T-helper 1 cell (primary cell): Measurements from ENCODE around the gene PRCD.
"Not testable (repeated sequence)": the region's sequence is repeated elsewhere in the genome, so short reads cannot be mapped to it uniquely, and the experiment has no call there.

Experiments
- DNase-seq, 5 donors: peaks; one replicate each; pipeline ENCODE4 v3.0.0-alpha.2; 2012 to 2020

The PRCD gene

DNA sequence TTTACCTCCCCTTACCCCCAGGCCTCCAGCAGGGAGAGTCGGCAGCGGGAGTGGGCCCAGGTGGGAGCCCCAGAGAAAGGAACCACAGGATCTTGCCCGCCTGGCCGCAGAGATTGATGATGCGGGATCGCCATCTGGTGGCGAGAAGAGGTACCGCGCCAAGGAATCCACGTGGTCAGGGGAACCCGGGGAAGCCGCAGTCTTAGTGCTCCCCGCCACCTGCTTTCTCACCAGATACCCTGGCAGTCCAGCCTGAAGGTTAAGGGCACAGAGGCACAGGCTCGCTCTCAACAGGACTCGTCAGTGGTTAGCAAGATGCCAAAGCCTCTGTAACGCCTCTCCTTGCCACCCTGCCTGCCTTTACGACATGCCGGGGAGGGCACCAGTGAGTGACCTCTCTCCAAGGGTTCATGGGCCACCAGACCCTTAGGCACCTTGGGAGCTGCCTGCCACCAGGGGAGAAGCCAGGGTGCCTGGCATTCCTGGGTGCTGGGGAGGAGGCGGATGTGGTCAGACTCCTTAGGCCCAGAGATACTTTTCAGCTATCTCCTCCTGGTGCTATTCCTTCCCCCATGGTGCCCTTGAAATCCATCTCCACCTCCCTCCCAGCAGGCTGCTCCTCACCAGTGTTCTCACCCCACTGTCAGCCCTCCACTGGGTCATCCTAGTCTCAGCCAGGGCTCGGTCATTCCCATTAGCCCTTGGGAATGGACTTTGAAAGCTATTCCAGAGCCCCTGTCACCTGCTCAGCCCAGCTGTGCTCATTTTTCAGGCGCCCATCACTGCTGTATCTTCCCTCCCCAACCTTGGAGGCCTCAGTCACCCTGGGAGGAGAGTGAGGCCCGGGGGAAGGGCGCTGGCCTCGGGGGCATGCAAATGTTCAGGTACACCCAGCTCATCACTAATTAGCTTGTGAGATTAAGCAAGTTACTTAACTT lies 33.2 kb upstream of the PRCD start:
- DNase-seq = peak; percentile 68 to 82 (median 77)

- not testable (repeated sequence) for DNase-seq
Observed at GRCh38 chr17:76508472-76509063, 31.3 kb upstream of the PRCD start.

DNA sequence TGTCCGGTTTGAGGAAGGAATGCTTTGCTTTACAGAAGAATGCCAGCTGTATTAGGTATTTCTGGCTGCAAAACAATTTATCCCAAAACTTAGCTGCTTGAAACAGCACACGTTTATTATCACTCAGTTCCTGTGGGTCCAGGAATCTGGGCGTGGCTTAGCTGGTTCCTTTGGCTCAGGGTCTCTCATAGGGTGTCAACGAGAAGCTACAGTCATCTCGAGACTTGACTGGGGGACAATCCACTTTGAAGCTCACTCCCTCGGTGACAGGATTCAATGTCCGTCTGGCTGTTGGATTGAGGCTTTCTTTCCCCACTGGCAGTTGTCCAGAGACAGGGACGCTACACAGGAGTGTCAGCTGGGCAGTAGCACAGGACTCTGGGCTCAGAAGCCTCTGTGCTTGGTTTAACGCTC lies 29.0 kb upstream of the PRCD start:
- DNase-seq = no peak

DNA sequence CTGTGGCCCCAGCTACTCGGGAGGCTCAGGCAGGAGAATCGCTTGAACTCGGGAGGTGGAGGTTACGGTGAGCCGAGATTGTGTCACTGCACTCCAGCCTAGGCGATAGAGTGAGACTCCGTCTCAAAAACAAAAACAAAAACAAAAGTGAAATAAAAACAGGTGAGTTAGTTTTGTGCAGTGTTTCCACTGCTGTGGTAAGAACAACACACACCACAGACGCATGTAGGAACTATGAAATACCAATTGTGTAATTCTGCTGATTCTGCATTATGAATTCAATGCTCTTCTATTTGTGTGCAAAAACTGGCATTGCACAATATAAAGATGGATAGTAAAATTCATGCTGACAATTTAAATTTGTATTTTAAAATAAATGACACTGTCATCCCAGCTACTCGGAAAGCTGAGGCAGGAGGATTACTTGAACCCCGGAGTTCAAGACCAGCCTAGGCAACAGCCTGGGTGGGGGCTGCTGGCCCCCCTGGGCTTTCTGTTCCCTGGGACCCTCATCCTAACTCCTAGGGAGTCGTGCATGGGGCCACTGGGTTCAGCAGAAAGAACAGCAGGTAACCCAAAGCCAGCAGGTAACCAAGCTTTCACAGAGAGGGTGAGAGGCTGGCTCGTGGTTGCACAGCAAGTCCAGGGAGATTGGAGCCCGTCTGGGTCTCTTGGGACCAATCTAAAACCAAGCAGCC lies 28.0 kb upstream of the PRCD start:
- DNase-seq = peak in 1 of 5 donors; percentile 49

DNA sequence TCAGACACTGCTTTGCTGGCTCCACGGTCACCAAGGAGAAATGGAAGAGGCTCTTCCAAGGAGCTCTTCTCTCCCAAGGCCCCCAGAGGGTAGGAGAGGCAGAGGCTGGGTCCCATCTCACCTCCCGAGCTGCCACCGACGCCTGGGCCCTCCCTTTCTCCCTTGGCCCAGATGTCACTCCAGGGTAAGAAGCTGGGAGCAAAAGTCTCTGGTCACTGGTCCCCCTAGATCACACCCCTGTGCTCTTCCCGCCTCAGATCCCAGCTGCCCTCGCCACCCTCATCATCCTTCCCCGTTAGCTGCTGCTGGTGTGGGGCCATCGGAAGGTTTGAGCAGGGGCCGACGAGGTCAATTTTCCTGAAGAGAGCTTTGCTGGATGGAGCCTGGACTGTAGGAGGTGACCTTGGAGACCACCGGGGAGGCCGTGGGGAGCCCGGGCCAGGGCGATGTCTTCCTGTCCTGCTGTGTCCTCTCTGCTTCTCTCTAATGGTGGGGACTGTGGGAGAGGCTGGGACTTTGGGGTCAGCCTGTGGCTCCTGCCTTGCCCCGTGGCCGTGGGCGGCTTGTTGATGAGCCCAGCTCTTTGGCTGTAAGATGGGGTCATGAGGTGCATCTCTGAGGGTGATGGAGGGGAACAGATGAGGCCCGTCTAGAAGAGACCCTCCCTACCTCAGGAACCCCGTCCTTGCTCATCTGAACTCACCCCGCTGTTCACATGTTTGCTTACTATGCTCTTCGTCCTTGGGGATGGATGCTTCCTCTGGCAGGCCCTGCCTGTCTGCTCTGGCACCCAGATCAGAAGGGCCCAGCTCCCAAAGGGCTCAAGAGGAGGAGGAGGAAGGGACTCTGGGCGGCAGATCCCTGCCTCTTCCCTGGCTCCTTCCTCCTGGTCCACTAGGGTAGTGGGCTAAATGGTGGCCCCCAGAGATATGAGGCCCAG lies 27.2 kb upstream of the PRCD start:
- no peak for DNase-seq

GRCh38 chr17:76513306-76513692 lies 26.5 kb upstream of the PRCD start:
- DNase-seq = no peak

DNA sequence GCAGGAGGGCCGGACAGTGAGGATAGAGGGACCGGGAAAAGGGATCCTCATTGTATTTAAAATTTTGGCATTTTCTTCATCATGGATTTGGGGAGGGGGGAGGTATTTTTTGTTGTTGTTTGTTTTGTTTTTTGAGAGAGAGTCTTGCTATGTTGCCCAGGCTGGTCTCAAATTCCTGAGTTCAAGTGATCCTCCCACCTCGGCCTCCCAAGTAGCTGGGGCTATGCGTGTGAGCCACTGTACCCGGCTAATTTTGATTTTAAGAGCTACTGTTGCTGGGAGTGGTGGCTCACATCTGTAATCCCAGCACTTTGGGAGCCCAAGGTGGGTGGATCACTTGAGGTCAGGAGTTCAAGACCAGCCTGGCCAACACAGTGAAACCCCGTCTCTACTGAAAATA lies 25.5 kb upstream of the PRCD start:
- not testable (repeated sequence) for DNase-seq

DNA sequence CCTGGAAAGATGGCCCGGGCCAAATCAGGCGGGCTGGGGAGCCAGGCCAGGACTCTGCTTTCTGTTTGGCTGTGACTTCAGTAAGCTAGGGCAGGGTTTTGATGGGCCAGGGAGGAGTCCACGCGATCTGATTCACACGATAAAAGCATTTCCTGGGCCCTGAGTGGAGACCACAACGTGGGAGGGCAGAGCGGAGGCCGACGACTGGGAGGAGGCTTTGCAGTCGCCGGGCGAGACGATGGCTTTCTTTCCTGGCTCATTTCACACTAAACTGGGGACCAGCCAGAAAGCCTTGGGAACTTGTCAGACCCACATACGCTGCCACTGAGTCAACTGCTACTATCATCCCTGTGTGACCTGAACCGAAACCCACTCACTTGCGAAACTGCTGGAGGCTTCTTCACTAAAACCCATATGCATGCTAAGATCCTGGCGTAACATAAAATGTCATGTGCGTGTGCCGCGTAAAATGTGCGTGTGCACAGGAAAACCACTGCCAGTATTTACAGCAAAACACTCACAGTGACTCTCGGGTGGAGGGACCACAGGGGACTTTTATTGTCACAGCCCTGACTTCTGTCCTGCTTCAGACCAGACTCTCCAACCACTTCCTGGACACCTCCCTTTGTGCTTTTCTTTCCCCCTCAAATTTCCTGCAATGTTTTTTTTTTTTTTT lies 24.4 kb upstream of the PRCD start:
- DNase-seq = peak; percentile 66 to 95 (median 76)

DNA sequence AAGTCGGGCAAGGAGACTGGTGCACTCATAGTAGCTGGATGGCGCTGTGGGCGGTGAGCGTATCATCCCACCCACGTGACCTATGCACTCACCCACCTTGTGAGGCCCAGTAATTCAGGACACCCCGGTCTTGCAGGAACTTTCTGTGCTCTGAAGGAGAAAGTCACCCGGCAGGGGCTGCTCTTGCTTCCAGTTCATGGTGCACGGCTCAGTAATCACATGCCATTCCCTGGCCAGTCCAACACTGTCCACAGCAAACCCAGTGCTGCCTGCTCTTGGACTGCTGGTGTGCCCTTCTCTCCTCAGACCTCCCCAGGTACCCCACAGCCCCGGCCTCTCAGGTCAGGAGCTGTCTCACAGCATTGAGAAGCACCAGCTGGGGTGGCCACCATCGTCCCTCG lies 22.2 kb upstream of the PRCD start:
- DNase-seq = no peak

- no peak for DNase-seq
Observed at GRCh38 chr17:76519048-76519966, 20.5 kb upstream of the PRCD start.

GRCh38 chr17:76521262-76521661 lies 18.6 kb upstream of the PRCD start:
- DNase-seq = no peak

DNA sequence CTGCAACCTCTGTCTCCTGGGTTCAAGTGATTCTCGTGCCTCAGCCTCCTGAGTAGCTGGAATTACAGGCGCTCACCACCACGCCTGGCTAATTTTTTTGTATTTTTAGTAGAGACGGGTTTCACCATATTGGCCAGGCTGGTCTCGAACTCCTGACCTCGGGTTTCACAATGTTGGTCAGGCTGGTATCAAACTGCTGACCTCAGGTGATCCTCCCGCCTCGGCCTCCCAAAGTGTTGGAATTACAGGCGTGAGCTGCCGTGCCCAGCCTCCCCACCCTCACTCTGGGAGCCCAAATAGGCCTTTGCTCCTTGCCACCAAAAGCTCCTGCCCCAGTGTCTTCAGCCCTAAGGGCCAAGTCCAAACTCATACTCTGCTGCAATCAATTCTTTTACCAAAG lies 18.2 kb upstream of the PRCD start:
- DNase-seq = not testable (repeated sequence)

DNA sequence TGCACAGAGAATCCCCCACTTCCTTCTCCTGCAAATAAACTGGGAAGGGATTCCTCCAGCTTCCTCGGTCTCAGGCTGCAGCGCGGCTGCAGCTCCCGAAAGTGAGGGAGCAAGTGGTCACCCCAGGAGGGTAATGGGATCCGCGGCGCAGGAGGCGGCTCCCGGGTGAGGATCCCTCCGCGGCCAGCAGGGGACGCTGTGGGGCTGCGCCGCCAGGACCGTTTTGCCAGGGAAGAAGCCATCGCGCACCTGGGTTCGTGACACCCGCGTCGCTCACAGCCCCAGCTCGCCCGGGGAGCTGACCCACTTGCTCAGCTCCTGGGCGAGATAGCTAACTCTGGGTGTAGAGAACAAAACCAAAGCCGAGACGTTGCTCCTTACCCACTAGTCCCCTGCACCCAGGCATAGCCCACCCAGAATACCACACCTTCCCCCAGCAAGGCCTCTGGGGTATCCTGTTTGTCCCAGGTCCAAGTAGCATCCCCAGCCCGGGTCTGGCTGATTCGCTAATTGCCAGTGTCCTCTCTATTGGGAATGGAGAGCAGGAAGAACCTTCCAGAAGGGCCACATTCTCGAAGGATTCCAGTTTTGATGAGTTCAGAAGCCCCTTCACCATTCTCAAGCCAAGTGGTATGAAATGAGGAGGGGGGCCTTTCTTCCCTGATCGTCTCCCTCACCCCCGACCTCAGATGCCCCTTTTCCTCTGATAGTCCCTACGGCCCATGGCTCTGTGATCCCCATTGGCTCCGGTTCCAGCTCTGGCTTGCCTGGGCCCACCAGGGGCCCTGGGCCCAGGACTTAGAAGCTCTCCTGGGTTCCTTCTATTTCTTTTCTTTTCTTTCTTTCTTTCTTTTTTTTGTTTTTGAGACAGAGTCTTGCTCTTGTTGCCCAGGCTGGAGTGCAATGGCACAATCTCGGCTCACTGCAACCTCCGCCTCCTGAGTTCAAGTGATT lies 16.5 kb upstream of the PRCD start:
- DNase-seq = peak; percentile 65 to 76 (median 73)

- DNase-seq = no peak
Observed at GRCh38 chr17:76524598-76525512, 15.0 kb upstream of the PRCD start.

GRCh38 chr17:76525513-76525833 lies 14.4 kb upstream of the PRCD start:
- DNase-seq = not testable (repeated sequence)

- DNase-seq = not testable (repeated sequence)
Observed at GRCh38 chr17:76527016-76527415, 12.8 kb upstream of the PRCD start.

DNA sequence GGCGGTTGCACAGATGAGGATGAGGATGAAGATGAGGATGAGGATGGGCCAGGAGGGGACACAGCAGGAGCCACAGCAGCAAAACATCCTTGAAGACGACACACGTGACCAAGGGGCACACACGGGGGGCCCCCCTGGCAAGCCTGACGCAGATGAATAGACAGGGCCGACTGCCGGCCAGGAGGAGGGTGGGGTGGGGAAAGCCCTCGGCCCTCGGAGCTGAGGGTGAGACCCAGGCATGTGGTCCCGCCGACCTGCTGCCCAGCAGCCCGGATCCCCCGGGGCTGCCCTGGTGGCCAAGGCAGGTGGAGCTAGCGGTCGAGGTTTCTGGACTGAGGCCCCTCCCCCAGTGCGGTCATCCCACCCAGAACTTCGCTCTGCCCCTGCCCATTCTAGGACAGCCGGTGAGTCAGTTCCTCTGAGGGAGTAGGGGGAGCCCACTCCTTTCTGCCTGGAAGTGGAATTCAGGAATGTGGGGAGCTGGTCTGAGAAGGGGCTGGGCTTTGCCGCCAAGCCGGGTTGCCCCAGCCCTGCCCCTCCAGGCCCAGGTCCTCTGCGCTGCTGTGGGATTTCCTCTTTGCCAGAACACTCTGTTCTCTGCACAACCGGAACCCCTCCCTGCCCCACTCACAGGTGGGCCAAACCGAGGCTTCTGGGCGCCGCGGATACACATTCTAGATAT lies 12.3 kb upstream of the PRCD start:
- DNase-seq = peak in 2 of 5 donors; percentile 25 to 45

DNA sequence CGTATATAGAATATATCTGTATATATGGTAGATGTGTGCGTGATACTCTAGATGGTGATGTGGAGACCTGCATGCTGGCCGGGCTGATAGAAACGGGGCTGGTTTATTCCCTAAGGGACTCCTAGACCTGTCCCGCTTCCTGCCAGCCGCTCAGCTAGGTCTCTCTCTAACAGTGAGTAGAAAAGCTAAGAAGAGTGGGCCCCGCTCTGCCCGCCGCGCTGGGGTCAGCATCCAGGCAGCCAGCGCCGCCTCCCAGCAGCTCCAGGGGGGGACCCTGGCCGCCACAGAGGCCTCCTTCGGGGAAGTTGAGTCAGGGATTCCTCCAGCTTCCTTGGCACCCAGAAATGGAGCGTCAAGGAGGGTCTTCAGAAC lies 11.7 kb upstream of the PRCD start:
- no peak for DNase-seq
